Measurements from ENCODE around the gene PAPOLA.
"Not testable (repeated sequence)": the region's sequence is repeated elsewhere in the genome, so short reads cannot be mapped to it uniquely, and the experiment has no call there.

Gene PAPOLA

DNA sequence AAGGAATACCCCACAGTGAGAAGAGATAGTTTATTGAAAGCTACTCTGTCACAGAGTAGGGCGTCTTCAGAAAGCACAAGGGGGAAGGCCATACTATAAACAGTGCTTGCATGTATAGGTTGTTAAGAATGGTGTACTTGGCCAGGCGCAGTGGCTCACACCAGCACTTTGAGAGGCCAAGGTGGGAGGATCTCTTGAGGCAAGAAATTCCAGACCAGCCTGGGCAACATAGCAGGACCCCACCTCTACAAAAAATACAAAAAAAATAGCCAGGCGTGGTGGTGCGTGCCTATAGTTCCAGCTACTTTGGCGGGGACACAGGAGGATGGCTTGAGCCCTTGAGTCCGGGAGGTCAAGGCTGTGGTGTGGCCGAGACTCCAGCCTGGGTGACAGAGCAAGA lies 38.0 kb upstream of the PAPOLA start:
- in situ Hi-C loops (cut with HindIII; ENCODE audit: low pct_ligation_motif_present, low sequenced_read_pairs) = no loop called here
- H3K4me3 ChIP-seq (ENCODE audit: low read depth, low read length) = no peak overlapping the region
- H3K36me3 ChIP-seq (replicated peaks) = no peaks in the 10 kb centered on the region
- no peak overlapping the region for H3K27ac ChIP-seq
- no peaks in the 10 kb centered on the region for H3K27me3 ChIP-seq (replicated peaks)
- TF ChIP-seq, protein P1, sequence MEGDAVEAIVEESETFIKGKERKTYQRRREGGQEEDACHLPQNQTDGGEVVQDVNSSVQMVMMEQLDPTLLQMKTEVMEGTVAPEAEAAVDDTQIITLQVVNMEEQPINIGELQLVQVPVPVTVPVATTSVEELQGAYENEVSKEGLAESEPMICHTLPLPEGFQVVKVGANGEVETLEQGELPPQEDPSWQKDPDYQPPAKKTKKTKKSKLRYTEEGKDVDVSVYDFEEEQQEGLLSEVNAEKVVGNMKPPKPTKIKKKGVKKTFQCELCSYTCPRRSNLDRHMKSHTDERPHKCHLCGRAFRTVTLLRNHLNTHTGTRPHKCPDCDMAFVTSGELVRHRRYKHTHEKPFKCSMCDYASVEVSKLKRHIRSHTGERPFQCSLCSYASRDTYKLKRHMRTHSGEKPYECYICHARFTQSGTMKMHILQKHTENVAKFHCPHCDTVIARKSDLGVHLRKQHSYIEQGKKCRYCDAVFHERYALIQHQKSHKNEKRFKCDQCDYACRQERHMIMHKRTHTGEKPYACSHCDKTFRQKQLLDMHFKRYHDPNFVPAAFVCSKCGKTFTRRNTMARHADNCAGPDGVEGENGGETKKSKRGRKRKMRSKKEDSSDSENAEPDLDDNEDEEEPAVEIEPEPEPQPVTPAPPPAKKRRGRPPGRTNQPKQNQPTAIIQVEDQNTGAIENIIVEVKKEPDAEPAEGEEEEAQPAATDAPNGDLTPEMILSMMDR (IDR thresholded peaks at IDR 0.05; ENCODE audit: low read depth, low read length, missing control alignments) = no peak
- DNase-seq = no peak

DNA sequence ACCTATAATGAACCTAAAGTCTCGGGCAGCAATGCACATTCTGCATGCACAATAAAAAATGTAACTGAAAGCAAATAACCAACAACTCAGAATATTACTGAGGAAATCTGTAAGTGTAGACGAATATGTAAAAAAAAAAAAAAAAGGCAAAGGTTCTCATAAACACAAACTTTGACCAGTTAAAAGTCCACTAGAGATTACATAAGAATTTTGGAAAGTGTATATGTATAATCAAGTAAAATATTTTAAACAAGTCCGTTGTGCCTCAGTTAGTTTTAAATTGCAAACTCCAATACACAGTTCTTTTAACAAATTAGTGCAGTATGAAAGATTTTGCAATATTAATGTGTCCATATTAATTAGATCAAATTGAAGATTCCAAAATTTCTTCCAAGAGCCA lies 35.3 kb upstream of the PAPOLA start:
- no peak for DNase-seq
- Histone ChIP-seq H3K36me3 (replicated peaks) (no peaks in the 10 kb centered on the region), H3K4me3 (ENCODE audit: low read depth, low read length) (no peak overlapping the region), H3K27me3 (replicated peaks) (no peaks in the 10 kb centered on the region), H3K27ac (no peak overlapping the region)
- in situ Hi-C loops (cut with HindIII; ENCODE audit: low pct_ligation_motif_present, low sequenced_read_pairs) = no loop called here
- TF ChIP-seq, protein P1 (IDR thresholded peaks at IDR 0.05; ENCODE audit: low read depth, low read length, missing control alignments) = no peak

DNA sequence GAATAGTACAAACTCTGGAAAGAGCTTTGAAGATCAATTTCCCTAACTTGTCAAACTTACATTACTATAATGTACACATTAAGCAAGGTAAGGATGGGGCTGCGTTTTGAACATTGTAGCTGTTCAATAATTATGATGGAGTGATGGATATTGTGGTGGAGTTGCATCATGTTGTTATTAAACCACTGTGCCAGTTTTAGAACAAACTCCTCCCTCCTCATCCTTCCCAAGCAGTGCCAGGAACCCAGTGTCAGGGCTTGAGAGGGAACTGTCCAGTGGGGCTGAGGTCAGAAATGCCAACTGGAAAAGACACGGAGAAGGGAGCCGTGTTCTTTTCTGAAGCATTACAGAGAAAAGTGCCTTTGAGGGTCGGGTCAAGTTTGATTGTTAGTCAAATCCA lies 31.9 kb upstream of the PAPOLA start:
- in situ Hi-C loops (cut with HindIII; ENCODE audit: low pct_ligation_motif_present, low sequenced_read_pairs) = no loop called here
- DNase-seq = no peak

DNA sequence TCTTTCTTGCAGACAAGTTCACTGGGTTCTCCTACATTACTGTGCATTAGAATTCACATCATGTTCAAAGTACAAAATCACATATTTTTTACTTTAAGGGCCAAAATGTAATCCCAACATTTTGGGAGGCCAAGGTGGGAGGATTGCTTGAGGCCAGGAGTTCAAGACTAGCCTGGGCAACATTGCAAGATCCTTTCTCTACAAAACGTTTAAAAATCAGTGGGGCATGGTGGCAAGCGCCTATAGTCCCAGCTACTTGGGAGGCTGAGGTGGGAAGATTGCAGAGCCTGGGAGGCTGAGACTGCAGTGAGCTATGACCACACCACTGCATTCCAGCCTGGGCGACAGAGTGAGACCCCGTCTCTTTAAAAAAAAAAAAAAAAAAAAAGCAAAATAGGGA lies 31.2 kb upstream of the PAPOLA start:
- in situ Hi-C loops (cut with HindIII; ENCODE audit: low pct_ligation_motif_present, low sequenced_read_pairs); DNase-seq: not testable (repeated sequence)

More for the DNA sequence above, 31.9 kb upstream of the PAPOLA start:
- Histone ChIP-seq H3K27ac (no peak overlapping the region), H3K4me3 (ENCODE audit: low read depth, low read length) (no peak overlapping the region), H3K36me3 (replicated peaks) (no peaks in the 10 kb centered on the region), H3K27me3 (replicated peaks) (no peaks in the 10 kb centered on the region)
- TF ChIP-seq, protein P1 (IDR thresholded peaks at IDR 0.05; ENCODE audit: low read depth, low read length, missing control alignments) = no peak

DNA sequence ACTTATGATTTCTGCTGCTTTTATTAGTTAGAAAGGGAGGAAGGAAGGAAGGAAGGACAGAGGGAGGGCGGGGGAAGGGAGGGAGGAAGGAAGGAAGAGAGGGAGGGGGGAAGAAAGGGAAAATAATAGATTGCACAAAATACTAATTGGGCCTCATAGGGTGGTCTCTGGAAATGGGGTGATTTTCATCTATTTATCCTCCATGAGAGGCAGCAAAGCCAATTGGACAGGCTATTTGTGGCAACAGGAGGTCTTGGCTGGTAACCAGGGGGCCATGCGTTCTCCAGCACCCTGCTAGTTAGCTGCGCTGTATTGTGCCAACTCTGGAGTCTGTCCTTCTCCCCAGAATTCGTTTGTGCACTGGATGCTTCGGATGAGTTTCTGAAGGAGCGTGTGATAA lies 24.1 kb upstream of the PAPOLA start:
- TF ChIP-seq, protein P1 (IDR thresholded peaks at IDR 0.05; ENCODE audit: low read depth, low read length, missing control alignments) = no peak
- in situ Hi-C loops (cut with HindIII; ENCODE audit: low pct_ligation_motif_present, low sequenced_read_pairs) = no loop called here
- no peaks in the 10 kb centered on the region for H3K36me3 ChIP-seq (replicated peaks)
- H3K4me3 ChIP-seq (ENCODE audit: low read depth, low read length) = no peak overlapping the region
- DNase-seq = no peak
- H3K27me3 ChIP-seq (replicated peaks) = no peaks in the 10 kb centered on the region
- H3K27ac ChIP-seq = no peak overlapping the region

More for the DNA sequence above, 31.2 kb upstream of the PAPOLA start:
- H3K27me3 ChIP-seq (replicated peaks); H3K27ac ChIP-seq; H3K36me3 ChIP-seq (replicated peaks); H3K4me3 ChIP-seq (ENCODE audit: low read depth, low read length): not testable (repeated sequence)

DNA sequence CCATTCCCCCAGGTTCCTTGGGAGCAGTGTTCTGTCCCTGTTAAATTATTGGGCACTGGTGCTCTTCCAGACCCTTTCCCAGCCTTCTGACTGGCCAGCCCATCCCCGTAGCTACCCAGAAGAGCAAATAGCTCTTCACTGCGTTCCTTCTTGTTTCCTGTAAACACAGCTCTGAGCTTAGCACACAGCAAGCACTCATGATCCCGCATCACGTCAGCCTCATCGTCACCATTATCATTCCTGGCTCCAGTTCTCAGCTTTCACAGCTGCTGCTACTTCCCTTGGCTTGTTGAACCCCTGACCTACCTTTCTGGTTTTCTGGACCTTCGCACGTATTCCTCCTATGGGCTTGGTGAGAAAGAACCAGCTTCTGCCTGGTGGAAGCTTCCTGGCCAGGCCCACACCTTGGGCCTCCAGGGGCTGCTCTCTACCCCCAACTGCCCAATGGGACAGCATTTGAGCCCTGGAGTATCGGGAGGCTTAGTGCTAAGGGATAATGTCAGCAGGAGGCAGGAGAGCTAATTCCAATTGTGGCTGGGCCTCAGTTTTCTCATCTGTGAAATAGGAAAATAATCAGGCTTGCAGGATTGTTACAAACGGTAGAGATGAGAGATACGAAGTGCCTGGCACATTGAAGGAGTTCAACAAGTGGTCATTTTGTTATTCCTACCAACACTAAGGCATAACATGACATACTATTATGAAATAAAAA lies 22.6 kb upstream of the PAPOLA start:
- Histone ChIP-seq H3K36me3 (replicated peaks) (no peaks in the 10 kb centered on the region), H3K4me3 (ENCODE audit: low read depth, low read length) (no peak overlapping the region), H3K27me3 (replicated peaks) (no peaks in the 10 kb centered on the region), H3K27ac (no peak overlapping the region)
- in situ Hi-C loops (cut with HindIII; ENCODE audit: low pct_ligation_motif_present, low sequenced_read_pairs) = no loop called here
- TF ChIP-seq, protein P1 (IDR thresholded peaks at IDR 0.05; ENCODE audit: low read depth, low read length, missing control alignments) = no peak
- DNase-seq = no peak
